ENCODE data around the gene PRKCH. TPM values are rescaled to one million over a fixed set of nuclear protein-coding genes. Genes with fewer than 3 reads are reported as not detected.

PRKCH gene
- total and polyA plus RNA-seq, 10 of the 15 experiments (the other 5 are each of a cell fraction or from before 2014, with no cell fraction given), result 10.7 to 140 (median 33.2) TPM

GRCh38 chr14:61516964-61517653 is 195.7 kb downstream of the PRKCH start:
- CTCF ChIA-PET, result no interaction called here
- FAIRE-seq (no peak), DNase-seq (ENCODE audit: low read depth, low spot score) (no peak), ATAC-seq (peak; percentile 28; the same call in 2 of the 3 replicates)
- Histone ChIP-seq H3K79me2 (ENCODE audit: control insufficient read depth, insufficient read depth, low read length) (no peaks in the 10 kb centered on the region), H3K27ac (ENCODE audit: control insufficient read depth, insufficient read depth) (no peak overlapping the region), H3K4me3 (no peak overlapping the region), H3K4me2 (ENCODE audit: control insufficient read depth, insufficient read depth) (no peak overlapping the region), H3K9me3 (replicated peaks; ENCODE audit: control insufficient read depth, insufficient read depth, low read length) (no peaks in the 10 kb centered on the region), H3K9ac (ENCODE audit: control insufficient read depth, insufficient read depth, low read length) (no peak overlapping the region), H4K20me1 (ENCODE audit: control insufficient read depth, insufficient read depth) (no peaks in the 10 kb centered on the region), H3K4me1 (ENCODE audit: control insufficient read depth, insufficient read depth, low read length) (no peaks in the 10 kb centered on the region), H3K27me3 (replicated peaks in 1 of 2; ENCODE audit: control insufficient read depth in 2 of 2, insufficient read depth in 2 of 2, low read length in 1 of 2) (no peaks in the 10 kb centered on the region), H3K36me3 (ENCODE audit: control insufficient read depth in 2 of 2, insufficient read depth in 2 of 2, low read length in 1 of 2) (peaks cover 0 to 14% of the 10 kb centered on the region in 2 experiments; a peak in 2 of 4 replicates), H2AFZ (ENCODE audit: control insufficient read depth, low read depth, low read length) (no peak overlapping the region)
- TF ChIP-seq CREB1 (IDR thresholded peaks at IDR 0.05; ENCODE audit: low read depth) (no peak), HCFC1 (IDR thresholded peaks at IDR 0.05; ENCODE audit: low read length) (no peak), BRCA1 (IDR thresholded peaks at IDR 0.05; ENCODE audit: low read depth, low read length) (no peak), PAX5 (IDR thresholded peaks at IDR 0.05; ENCODE audit: borderline replicate concordance, low read depth, low read length) (no peak), USF1 (IDR thresholded peaks at IDR 0.05; ENCODE audit: borderline replicate concordance, extremely low read length, insufficient read depth, low read depth, low read length) (no peak), CBFB (IDR thresholded peaks at IDR 0.05; ENCODE audit: low read depth) (no peak), NR2C1 (IDR thresholded peaks at IDR 0.05) (no peak), EGR1 (IDR thresholded peaks at IDR 0.05; ENCODE audit: borderline replicate concordance in 1 of 2, low read depth in 2 of 2, low read length in 2 of 2) (no peak), RELA (IDR thresholded peaks at IDR 0.05; ENCODE audit: borderline replicate concordance, partially characterized antibody) (no peak)
- TF ChIP-seq, protein P1, sequence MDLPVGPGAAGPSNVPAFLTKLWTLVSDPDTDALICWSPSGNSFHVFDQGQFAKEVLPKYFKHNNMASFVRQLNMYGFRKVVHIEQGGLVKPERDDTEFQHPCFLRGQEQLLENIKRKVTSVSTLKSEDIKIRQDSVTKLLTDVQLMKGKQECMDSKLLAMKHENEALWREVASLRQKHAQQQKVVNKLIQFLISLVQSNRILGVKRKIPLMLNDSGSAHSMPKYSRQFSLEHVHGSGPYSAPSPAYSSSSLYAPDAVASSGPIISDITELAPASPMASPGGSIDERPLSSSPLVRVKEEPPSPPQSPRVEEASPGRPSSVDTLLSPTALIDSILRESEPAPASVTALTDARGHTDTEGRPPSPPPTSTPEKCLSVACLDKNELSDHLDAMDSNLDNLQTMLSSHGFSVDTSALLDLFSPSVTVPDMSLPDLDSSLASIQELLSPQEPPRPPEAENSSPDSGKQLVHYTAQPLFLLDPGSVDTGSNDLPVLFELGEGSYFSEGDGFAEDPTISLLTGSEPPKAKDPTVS (IDR thresholded peaks at IDR 0.05; ENCODE audit: low read depth, low read length), result no peak
- WGBS (ENCODE audit: insufficient coverage, insufficient replicate concordance, low lambda C conversion rate, missing lambda C conversion rate), result 85% methylated on average over 9 of the region's 9 CpGs
- in situ Hi-C loops (cut with MboI) (no loop called here), intact Hi-C loops (cut with micrococcal nuclease; ENCODE audit: unreplicated experiment) (no loop called here)
- POLR2A ChIA-PET, result interaction anchor here (0.6 kb wide), 1 partner anchor 16 kb away, joined by 3 read pairs; no protein-coding TSS in a partner anchor
- RAD21 ChIA-PET (ENCODE audit: unreplicated experiment), result interaction anchor here (2.7 kb wide), 1 partner anchor 14 kb away, joined by 9 read pairs; no protein-coding TSS in a partner anchor
- no TSS peak for BruUV-seq (replicated peaks)
- SMC1A ChIA-PET (ENCODE audit: uncharacterized antibody, unreplicated experiment), result interaction anchor here (1.5 kb wide), 2 partner anchors 13 to 15 kb away, joined by 4 to 5 read pairs; no protein-coding TSS in a partner anchor

Measured in GM12878 (cell line).